OCI-LY1 (cell line): Measurements from ENCODE around the gene CD6.

Source experiments
- CTCF ChIP-seq: fragments of 200-600 bp; sonication (generic), shearing (Covaris generic); IDR thresholded peaks from 2 replicates; pipeline ENCODE4 v1.5.1; 2017; ENCODE audit warnings: mild to moderate bottlenecking, antibody characterized with exemption, low read length, moderate library complexity, mixed read lengths
- EZH2 ChIP-seq: fragments of 200-600 bp; sonication (generic), shearing (Covaris generic); IDR thresholded peaks from 2 replicates; pipeline ENCODE4 v1.8.0; 2017; ENCODE audit warnings: borderline replicate concordance, mixed run types, mild to moderate bottlenecking, antibody characterized with exemption, low read length, moderate library complexity, mixed read lengths

- TF ChIP-seq CTCF (no peak), EZH2 (no peak)
Measured at GRCh38 chr11:61000426-61000825, 28.9 kb downstream of the CD6 start.
